ENCODE results near the gene SOX5. TPM values are rescaled to one million over a fixed set of nuclear protein-coding genes. Genes with fewer than 3 reads are reported as not detected.

The SOX5 gene
- total and polyA plus RNA-seq, 9 donors = 1.6 to 7.3 (median 2.5) TPM

DNA sequence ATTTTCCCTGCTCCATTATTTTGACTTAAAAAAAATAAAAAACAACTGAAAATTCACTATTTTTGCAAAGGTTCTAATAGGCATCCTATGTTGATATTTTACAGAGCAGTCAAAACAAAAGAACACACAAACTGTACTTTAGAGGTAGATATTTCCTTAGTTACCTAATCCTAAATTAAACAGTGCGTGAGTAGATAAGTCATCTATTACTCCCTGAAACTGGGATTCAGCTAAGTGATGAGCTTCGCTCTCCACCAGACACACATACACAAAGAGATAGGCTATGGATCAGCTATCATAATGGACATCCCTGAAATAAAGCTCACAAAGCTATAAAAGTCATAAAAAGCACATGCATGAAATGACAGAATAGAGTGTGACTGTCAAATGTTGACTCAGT is 398.7 kb downstream of the SOX5 start:
- no CpG with 5 or more reads among the region's 2 CpGs for WGBS (ENCODE audit: insufficient coverage)
- Histone ChIP-seq H3K27ac (ENCODE audit: low read length) (no peak overlapping the region), H3K36me3 (ENCODE audit: control insufficient read depth, insufficient read depth, low read length) (no peaks in the 10 kb centered on the region), H3K4me1 (ENCODE audit: control insufficient read depth, insufficient read depth, low read length) (no peaks in the 10 kb centered on the region), H3K9me3 (replicated peaks; ENCODE audit: control insufficient read depth, low read depth, low read length) (no peaks in the 10 kb centered on the region), H3K4me3 (ENCODE audit: low read length) (no peak overlapping the region), H3K27me3 (ENCODE audit: control insufficient read depth, insufficient read depth, low read length) (no peaks in the 10 kb centered on the region)
- DNase-seq = no peak

DNA sequence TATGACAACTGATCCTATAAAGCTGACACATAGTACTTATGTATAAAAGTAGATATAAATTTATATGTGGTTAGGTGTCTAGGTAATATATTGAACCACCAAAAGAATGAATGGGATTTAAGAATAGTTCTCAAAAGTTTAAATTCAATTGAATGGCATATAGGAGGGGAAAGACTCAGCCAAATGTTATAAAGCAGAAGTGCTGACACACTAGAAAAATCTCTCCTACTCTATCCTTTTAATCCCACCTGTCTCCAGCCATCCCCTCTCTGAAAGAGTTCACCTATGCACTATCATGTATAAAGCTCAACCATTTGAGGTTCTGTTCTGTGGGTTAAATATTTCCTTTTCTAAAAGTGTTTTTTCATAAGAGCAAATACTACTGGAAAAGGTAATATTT is 400.7 kb downstream of the SOX5 start:
- no peaks in the 10 kb centered on the region for H3K27me3 ChIP-seq (ENCODE audit: control insufficient read depth, insufficient read depth, low read length)
- no peak overlapping the region for H3K27ac ChIP-seq (ENCODE audit: low read length)
- H3K36me3 ChIP-seq (ENCODE audit: control insufficient read depth, insufficient read depth, low read length) = no peaks in the 10 kb centered on the region
- DNase-seq = no peak
- H3K4me3 ChIP-seq (ENCODE audit: low read length) = no peak overlapping the region
- H3K9me3 ChIP-seq (replicated peaks; ENCODE audit: control insufficient read depth, low read depth, low read length) = no peaks in the 10 kb centered on the region
- H3K4me1 ChIP-seq (ENCODE audit: control insufficient read depth, insufficient read depth, low read length) = no peaks in the 10 kb centered on the region

DNA sequence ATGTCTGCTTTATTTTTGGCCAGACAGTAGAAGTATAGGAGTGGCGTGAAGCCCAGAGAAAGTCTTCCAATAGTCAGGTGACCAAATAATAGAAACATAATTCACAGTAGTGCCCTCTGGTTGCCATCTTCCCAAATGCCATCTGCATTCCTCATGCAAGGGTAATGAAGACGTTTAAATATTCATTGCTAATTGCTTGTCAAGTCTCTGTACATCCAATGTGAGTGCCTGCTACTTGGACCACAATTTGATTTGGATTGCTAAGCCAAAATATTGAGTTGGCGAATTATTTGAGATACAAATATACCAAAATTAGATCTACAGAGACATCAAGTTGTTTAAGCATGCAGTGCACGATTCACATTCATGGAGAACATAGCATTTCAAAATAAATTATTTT is 402.7 kb downstream of the SOX5 start:
- Histone ChIP-seq H3K36me3 (ENCODE audit: control insufficient read depth, insufficient read depth, low read length) (no peaks in the 10 kb centered on the region), H3K9me3 (replicated peaks; ENCODE audit: control insufficient read depth, low read depth, low read length) (no peaks in the 10 kb centered on the region), H3K4me1 (ENCODE audit: control insufficient read depth, insufficient read depth, low read length) (no peaks in the 10 kb centered on the region), H3K4me3 (ENCODE audit: low read length) (no peak overlapping the region), H3K27ac (ENCODE audit: low read length) (no peak overlapping the region), H3K27me3 (ENCODE audit: control insufficient read depth, insufficient read depth, low read length) (no peaks in the 10 kb centered on the region)
- 100% methylated on average over 1 of the region's 4 CpGs for WGBS (ENCODE audit: insufficient coverage)
- no peak for DNase-seq

DNA sequence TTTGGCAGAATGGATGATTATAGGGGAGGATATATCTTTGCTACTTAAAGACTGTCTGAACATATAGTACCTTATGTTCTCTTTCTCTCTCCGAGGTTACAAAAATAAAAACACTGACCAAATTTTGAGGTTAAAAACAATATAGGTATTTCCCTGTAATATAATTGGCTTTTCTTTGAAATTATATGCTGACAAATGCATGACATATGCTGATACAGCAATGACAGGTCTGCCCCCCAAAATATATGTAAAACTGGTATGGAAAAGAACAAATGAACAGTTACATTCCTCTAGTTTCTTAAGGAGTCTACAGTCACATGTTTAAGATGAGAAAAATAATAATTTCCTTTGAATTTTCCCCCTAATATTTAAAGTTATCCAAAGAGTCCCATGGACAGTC is 405.7 kb downstream of the SOX5 start:
- H3K4me3 ChIP-seq (ENCODE audit: low read length) = no peak overlapping the region
- no peaks in the 10 kb centered on the region for H3K9me3 ChIP-seq (replicated peaks; ENCODE audit: control insufficient read depth, low read depth, low read length)
- H3K4me1 ChIP-seq (ENCODE audit: control insufficient read depth, insufficient read depth, low read length) = no peaks in the 10 kb centered on the region
- no peak overlapping the region for H3K27ac ChIP-seq (ENCODE audit: low read length)
- DNase-seq = no peak
- H3K36me3 ChIP-seq (ENCODE audit: control insufficient read depth, insufficient read depth, low read length) = no peaks in the 10 kb centered on the region
- no CpG with 5 or more reads among the region's 1 CpG for WGBS (ENCODE audit: insufficient coverage)
- no peaks in the 10 kb centered on the region for H3K27me3 ChIP-seq (ENCODE audit: control insufficient read depth, insufficient read depth, low read length)

DNA sequence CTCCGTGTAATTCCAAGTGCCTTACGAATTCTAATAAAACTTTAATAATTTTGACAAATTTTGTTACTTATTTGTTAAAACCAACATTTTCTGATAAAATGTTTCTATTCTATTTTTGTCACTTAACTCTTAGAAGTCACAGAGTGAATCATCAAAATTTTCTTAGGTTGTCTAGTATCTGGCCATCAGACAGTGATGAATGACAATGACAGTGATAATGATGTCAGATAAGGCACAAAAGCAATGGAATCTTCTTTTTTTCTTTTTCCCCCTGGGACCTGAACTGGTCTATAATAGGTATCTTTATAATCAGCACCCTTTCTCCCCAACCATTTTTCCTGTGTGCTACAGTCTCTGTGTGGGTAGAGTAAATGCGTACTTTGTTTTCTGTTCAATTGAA is 407.3 kb downstream of the SOX5 start:
- no peak overlapping the region for H3K4me3 ChIP-seq (ENCODE audit: low read length)
- no CpG with 5 or more reads among the region's 3 CpGs for WGBS (ENCODE audit: insufficient coverage)
- no peaks in the 10 kb centered on the region for H3K4me1 ChIP-seq (ENCODE audit: control insufficient read depth, insufficient read depth, low read length)
- H3K9me3 ChIP-seq (replicated peaks; ENCODE audit: control insufficient read depth, low read depth, low read length) = no peaks in the 10 kb centered on the region
- no peak for DNase-seq
- H3K27me3 ChIP-seq (ENCODE audit: control insufficient read depth, insufficient read depth, low read length) = no peaks in the 10 kb centered on the region
- H3K36me3 ChIP-seq (ENCODE audit: control insufficient read depth, insufficient read depth, low read length) = no peaks in the 10 kb centered on the region
- no peak overlapping the region for H3K27ac ChIP-seq (ENCODE audit: low read length)

DNA sequence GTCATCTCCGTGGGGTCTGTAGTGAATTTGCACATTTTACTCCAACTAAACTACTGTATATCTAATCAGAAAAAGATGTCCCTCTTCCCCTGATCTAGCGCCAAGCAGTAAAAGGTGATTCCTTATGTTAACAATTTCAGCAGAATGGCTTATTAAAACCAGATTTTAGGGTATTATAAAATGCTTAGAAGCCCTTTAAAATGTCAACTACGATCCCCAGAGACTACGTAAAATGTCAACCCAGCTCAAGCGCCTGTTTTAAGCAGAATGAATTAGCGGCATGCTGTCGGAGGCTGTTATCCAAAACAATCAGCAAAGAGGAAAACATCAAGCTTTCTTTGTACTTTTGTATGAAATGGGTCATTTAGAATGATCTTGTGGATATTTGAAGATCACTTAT is 408.9 kb downstream of the SOX5 start:
- no peak overlapping the region for H3K4me3 ChIP-seq (ENCODE audit: low read length)
- no peaks in the 10 kb centered on the region for H3K36me3 ChIP-seq (ENCODE audit: control insufficient read depth, insufficient read depth, low read length)
- WGBS (ENCODE audit: insufficient coverage) = no CpG with 5 or more reads among the region's 7 CpGs
- no peak for DNase-seq
- no peaks in the 10 kb centered on the region for H3K27me3 ChIP-seq (ENCODE audit: control insufficient read depth, insufficient read depth, low read length)
- H3K9me3 ChIP-seq (replicated peaks; ENCODE audit: control insufficient read depth, low read depth, low read length) = no peaks in the 10 kb centered on the region
- no peaks in the 10 kb centered on the region for H3K4me1 ChIP-seq (ENCODE audit: control insufficient read depth, insufficient read depth, low read length)
- H3K27ac ChIP-seq (ENCODE audit: low read length) = no peak overlapping the region

DNA sequence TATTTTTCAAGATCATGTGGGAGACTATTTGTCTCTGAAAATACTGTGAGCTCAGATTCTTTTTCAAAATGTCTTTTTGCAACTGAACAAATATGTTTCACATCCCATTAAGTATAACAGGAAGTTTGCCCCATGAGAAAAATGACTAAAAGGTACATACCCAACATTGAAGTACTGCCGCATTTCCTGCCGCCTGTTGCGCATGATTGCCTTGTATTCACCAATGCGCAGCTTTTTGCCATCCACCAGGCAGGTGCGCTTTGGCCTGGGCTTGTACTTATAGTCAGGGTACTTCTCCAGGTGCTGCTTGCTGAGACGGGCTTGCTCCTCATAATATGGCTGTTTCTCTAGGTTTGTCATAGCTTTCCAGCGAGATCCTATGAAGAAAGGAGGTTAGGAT is 413.2 kb downstream of the SOX5 start:
- H3K36me3 ChIP-seq (ENCODE audit: control insufficient read depth, insufficient read depth, low read length) = no peaks in the 10 kb centered on the region
- no peaks in the 10 kb centered on the region for H3K27me3 ChIP-seq (ENCODE audit: control insufficient read depth, insufficient read depth, low read length)
- H3K4me3 ChIP-seq (ENCODE audit: low read length) = no peak overlapping the region
- DNase-seq = no peak
- no peak overlapping the region for H3K27ac ChIP-seq (ENCODE audit: low read length)
- H3K4me1 ChIP-seq (ENCODE audit: control insufficient read depth, insufficient read depth, low read length) = no peaks in the 10 kb centered on the region
- no peaks in the 10 kb centered on the region for H3K9me3 ChIP-seq (replicated peaks; ENCODE audit: control insufficient read depth, low read depth, low read length)
- WGBS (ENCODE audit: insufficient coverage) = 61% methylated on average over 3 of the region's 7 CpGs

DNA sequence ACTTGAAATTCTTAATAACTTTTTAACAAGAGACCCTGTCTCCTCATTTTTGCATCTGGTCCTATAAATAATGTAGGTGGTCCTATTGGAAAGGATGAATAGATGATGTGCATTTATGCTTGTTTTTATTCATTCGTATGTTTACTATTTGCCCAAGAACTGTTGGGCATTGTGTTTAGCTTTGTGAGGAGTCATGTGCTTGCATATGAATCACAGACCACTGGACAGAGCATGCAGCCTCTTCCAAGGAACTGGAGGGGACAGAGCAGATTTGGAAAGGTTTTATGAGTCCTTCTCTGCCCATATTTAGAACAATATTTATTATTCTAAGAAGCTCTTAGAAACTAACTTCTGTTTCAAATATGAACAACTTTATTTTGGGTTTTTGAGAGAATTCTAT is 414.0 kb downstream of the SOX5 start:
- no peak for DNase-seq
- no CpG with 5 or more reads among the region's 1 CpG for WGBS (ENCODE audit: insufficient coverage)
- no peaks in the 10 kb centered on the region for H3K36me3 ChIP-seq (ENCODE audit: control insufficient read depth, insufficient read depth, low read length)
- no peak overlapping the region for H3K4me3 ChIP-seq (ENCODE audit: low read length)
- H3K27ac ChIP-seq (ENCODE audit: low read length) = no peak overlapping the region
- no peaks in the 10 kb centered on the region for H3K9me3 ChIP-seq (replicated peaks; ENCODE audit: control insufficient read depth, low read depth, low read length)
- no peaks in the 10 kb centered on the region for H3K27me3 ChIP-seq (ENCODE audit: control insufficient read depth, insufficient read depth, low read length)
- no peaks in the 10 kb centered on the region for H3K4me1 ChIP-seq (ENCODE audit: control insufficient read depth, insufficient read depth, low read length)

DNA sequence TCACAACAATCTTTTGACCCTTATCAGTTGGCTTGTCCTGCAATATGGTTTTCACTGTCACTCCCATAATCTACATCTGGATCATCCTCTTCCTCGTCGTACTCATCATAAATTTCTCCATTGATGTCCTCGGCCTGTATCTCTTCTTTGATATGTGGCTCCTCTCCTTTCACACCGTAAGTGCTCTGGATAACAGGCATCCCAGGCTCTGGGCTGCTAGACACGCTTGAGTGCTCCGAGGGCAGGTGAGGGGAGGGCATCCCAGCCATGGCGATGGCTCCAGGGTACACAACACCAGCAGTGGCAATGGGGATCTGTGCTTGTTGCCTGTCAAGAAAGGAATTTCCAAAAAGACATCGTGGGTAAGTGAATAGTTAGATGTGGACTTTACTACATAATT is 415.3 kb downstream of the SOX5 start:
- WGBS (ENCODE audit: insufficient coverage) = 93% methylated on average over 5 of the region's 8 CpGs
- DNase-seq = no peak
- H3K4me1 ChIP-seq (ENCODE audit: control insufficient read depth, insufficient read depth, low read length) = no peaks in the 10 kb centered on the region
- no peaks in the 10 kb centered on the region for H3K9me3 ChIP-seq (replicated peaks; ENCODE audit: control insufficient read depth, low read depth, low read length)
- H3K27me3 ChIP-seq (ENCODE audit: control insufficient read depth, insufficient read depth, low read length) = no peaks in the 10 kb centered on the region
- no peaks in the 10 kb centered on the region for H3K36me3 ChIP-seq (ENCODE audit: control insufficient read depth, insufficient read depth, low read length)
- no peak overlapping the region for H3K4me3 ChIP-seq (ENCODE audit: low read length)
- no peak overlapping the region for H3K27ac ChIP-seq (ENCODE audit: low read length)

DNA sequence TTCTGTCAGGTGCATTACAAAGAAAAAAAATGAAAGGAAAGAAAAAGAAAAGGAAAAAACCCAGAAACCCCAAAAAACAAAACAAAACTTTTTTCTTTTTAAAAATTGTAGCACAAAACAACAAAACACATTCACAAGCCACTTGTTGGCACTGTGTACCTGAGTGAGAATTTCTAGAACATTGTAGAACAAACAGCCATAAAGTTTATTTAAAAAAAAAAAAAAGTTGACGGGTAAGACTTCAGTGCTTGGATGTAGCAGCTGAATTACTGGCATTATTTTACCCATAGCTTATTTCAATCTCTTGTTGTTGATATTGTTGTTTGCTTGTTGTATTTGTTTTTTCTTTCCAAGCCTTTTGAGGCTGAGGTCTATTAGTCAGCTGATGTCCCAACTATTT is 415.8 kb downstream of the SOX5 start:
- DNase-seq = no peak

DNA sequence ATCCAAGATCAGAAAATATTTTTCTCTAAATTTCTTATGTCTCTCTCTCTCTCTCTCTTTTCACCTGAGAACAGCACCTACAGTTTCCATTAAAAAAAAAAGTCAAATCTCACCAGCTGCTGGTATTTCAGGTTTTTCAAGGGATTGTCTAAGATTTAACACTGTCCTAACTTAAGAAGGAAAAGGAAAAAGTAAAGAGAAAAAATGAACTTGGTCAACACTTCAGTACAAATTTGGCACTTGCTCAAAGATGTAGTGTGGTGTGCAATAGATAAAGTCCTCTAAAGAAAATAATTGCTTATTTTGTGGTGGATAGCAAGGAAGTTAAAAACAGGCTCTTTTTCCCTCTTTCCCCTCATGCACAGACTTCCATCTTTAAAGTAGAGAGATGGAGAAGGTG is 416.2 kb downstream of the SOX5 start:
- no peak overlapping the region for H3K27ac ChIP-seq (ENCODE audit: low read length)
- no peaks in the 10 kb centered on the region for H3K36me3 ChIP-seq (ENCODE audit: control insufficient read depth, insufficient read depth, low read length)
- no peaks in the 10 kb centered on the region for H3K27me3 ChIP-seq (ENCODE audit: control insufficient read depth, insufficient read depth, low read length)
- no peak overlapping the region for H3K4me3 ChIP-seq (ENCODE audit: low read length)
- no peaks in the 10 kb centered on the region for H3K9me3 ChIP-seq (replicated peaks; ENCODE audit: control insufficient read depth, low read depth, low read length)
- no peak for DNase-seq
- no peaks in the 10 kb centered on the region for H3K4me1 ChIP-seq (ENCODE audit: control insufficient read depth, insufficient read depth, low read length)

More for the DNA sequence above, 415.8 kb downstream of the SOX5 start:
- H3K27me3 ChIP-seq (ENCODE audit: control insufficient read depth, insufficient read depth, low read length) = no peaks in the 10 kb centered on the region
- H3K36me3 ChIP-seq (ENCODE audit: control insufficient read depth, insufficient read depth, low read length) = no peaks in the 10 kb centered on the region
- no peaks in the 10 kb centered on the region for H3K4me1 ChIP-seq (ENCODE audit: control insufficient read depth, insufficient read depth, low read length)
- no peaks in the 10 kb centered on the region for H3K9me3 ChIP-seq (replicated peaks; ENCODE audit: control insufficient read depth, low read depth, low read length)
- no peak overlapping the region for H3K4me3 ChIP-seq (ENCODE audit: low read length)
- WGBS (ENCODE audit: insufficient coverage) = no CpG with 5 or more reads among the region's 1 CpG
- H3K27ac ChIP-seq (ENCODE audit: low read length) = no peak overlapping the region

All from muscle of leg (tissue), 11 donors.